Ectodermal cell (in vitro differentiated cells): Measurements from ENCODE around the gene SPRYD3.

Source experiments
- H3K27ac ChIP-seq: 2 replicates; pipeline ENCODE4 v1.7.0; 2013; ENCODE audit warnings: mild to moderate bottlenecking, low read depth, low read length; ENCODE audit not compliant: insufficient read depth, poor library complexity, severe bottlenecking
- H3K27me3 ChIP-seq: 2 replicates; pipeline ENCODE4 v1.7.0; 2013; ENCODE audit warnings: mild to moderate bottlenecking, low read length; ENCODE audit not compliant: insufficient read depth, control insufficient read depth, poor library complexity, severe bottlenecking
- H3K36me3 ChIP-seq: one replicate; pipeline ENCODE4 v1.7.0; 2013; ENCODE audit warnings: low read length; ENCODE audit not compliant: control insufficient read depth, insufficient read depth
- H3K4me1 ChIP-seq: one replicate; pipeline ENCODE4 v1.7.0; 2013; ENCODE audit warnings: low read length; ENCODE audit not compliant: control insufficient read depth, insufficient read depth
- H3K4me3 ChIP-seq: 2 replicates; pipeline ENCODE4 v1.7.0; 2013; ENCODE audit warnings: low read depth, low read length, control low read depth; ENCODE audit not compliant: insufficient read depth
- H3K9me3 ChIP-seq: 2 replicates; pipeline ENCODE4 v1.7.0; 2013; ENCODE audit warnings: mild to moderate bottlenecking, low read length, moderate library complexity; ENCODE audit not compliant: control insufficient read depth
- WGBS, 2 experiments: methylation state at CpG; one replicate each; pipeline ENCODE4 v1.1.7; 2013; ENCODE audit warnings: missing lambda C conversion rate in 2 of 2; 5-methylcytosine and 5-hydroxymethylcytosine counted together

Gene SPRYD3

GRCh38 chr12:53101931-53102781 lies 23.0 kb upstream of the SPRYD3 start:
- no peak overlapping the region for H3K27ac ChIP-seq
- no peak overlapping the region for H3K4me3 ChIP-seq
- no peaks in the 10 kb centered on the region for H3K36me3 ChIP-seq
- WGBS, 2 experiments = 86 to 91% methylated on average over 12 of the region's 12 CpGs
- peaks cover 23% of the 10 kb centered on the region for H3K27me3 ChIP-seq
- H3K4me1 ChIP-seq = peaks cover 16% of the 10 kb centered on the region
- H3K9me3 ChIP-seq = no peaks in the 10 kb centered on the region

DNA sequence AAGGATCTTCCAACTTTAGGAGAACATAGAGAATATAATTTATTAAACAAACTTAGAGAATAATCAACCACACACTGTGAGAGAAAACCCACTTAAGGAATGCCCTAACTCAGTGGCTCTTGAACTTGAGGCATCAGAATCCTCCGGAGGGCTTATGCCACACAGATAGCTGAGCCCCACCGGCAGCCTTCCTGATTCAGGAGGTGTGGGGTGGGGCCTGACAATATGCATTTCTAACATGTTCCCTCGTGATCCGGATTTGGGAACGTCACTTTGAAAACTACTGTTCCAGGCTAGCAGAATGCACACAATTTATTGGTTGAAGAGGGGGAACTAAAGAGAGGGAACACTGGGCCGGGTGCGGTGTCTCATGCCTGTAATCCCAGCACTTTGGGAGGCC lies 22.1 kb upstream of the SPRYD3 start:
- peaks cover 16% of the 10 kb centered on the region for H3K4me1 ChIP-seq
- WGBS, 2 experiments = 88 to 90% methylated on average over 7 of the region's 7 CpGs
- H3K27me3 ChIP-seq = peaks cover 32% of the 10 kb centered on the region
- H3K27ac ChIP-seq = no peak overlapping the region
- H3K36me3 ChIP-seq = no peaks in the 10 kb centered on the region
- H3K4me3 ChIP-seq = no peak overlapping the region
- H3K9me3 ChIP-seq = no peaks in the 10 kb centered on the region

GRCh38 chr12:53100466-53101151 lies 21.4 kb upstream of the SPRYD3 start:
- H3K27ac ChIP-seq = no peak overlapping the region
- H3K27me3 ChIP-seq = peaks cover 37% of the 10 kb centered on the region
- peaks cover 16% of the 10 kb centered on the region for H3K4me1 ChIP-seq
- no peak overlapping the region for H3K4me3 ChIP-seq
- no peaks in the 10 kb centered on the region for H3K36me3 ChIP-seq
- WGBS, 2 experiments = 88 to 90% methylated on average over 13 of the region's 13 CpGs
- H3K9me3 ChIP-seq = no peaks in the 10 kb centered on the region

DNA sequence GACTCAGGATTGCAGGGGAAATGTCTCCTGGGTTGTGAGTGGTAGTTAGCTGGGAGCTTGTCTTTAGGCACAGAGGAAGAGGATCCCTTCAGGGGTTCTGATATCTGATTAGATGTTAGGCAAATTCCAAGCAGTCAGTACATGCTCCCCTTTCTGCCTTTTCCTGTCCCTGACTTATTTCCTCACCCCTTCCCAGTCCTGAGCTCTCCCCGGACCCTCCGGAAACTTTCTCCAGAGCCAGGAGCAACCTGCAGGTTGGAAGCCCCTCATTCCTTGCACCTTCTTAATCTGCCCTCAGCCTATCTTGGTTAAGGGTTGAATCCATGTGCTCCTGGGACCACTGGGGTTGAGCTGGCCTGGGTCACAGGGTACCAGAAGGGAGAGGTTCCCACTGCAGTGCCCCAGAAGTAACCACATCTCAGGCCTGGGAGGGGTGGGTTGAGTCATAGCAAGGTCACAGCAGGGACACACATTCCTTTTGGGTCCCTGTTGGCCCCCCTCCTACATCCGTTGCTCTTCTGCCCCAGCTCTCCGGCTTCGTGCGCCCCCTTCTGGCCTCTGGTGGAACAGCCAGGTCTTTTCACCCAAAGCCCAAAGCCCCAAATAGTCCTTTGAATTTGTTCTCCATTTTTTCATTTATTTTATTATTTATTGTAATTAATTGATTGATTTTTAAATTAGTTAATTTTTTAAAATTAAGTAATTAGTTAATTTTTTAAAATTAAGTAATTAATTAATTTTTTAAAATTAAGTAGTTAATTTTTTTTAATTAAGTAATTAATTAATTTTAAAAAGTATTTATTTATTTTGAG lies 20.1 kb upstream of the SPRYD3 start:
- WGBS, 2 experiments = 10 to 11% methylated on average over 6 of the region's 6 CpGs
- Histone ChIP-seq H3K9me3 (no peaks in the 10 kb centered on the region), H3K4me1 (peaks cover 16% of the 10 kb centered on the region), H3K27me3 (peaks cover 37% of the 10 kb centered on the region), H3K4me3 (no peak overlapping the region), H3K36me3 (no peaks in the 10 kb centered on the region), H3K27ac (no peak overlapping the region)

DNA sequence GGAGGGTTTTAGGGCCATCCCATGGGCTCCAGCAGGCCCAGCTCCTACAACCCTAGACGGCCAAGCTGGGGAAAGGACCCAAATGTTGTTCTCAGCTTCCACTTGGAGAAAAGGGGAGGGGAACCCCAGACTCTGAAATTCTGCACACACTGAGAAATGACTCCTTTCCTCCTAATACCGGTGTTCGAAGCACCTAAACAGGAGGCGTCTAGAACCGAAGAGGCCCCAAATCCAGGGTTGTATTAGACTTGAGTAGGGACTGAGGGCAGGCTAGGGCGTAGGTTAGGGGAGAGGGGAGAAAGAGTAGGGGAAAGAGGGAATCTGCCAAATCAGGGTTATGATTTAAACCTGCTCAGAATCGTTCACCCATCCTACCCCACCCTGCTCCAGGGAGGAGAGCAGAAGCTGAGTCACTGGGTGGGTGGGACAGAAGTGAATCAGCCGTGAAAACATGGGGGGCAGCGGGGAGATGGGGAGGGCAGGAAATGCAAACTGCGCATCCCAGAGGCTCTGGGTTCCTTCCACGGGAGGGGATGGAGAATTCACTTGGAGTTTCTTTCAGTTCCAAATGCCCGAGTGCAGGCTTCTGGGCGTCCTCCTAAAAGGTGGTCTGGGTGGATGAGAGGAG lies 19.3 kb upstream of the SPRYD3 start:
- Histone ChIP-seq H3K4me3 (peak overlapping the region; percentile 54), H3K4me1 (peaks cover 16% of the 10 kb centered on the region), H3K9me3 (no peaks in the 10 kb centered on the region), H3K36me3 (no peaks in the 10 kb centered on the region), H3K27me3 (peaks cover 37% of the 10 kb centered on the region), H3K27ac (no peak overlapping the region)
- WGBS, 2 experiments = 25 to 28% methylated on average over 12 to 13 of the region's 13 CpGs

DNA sequence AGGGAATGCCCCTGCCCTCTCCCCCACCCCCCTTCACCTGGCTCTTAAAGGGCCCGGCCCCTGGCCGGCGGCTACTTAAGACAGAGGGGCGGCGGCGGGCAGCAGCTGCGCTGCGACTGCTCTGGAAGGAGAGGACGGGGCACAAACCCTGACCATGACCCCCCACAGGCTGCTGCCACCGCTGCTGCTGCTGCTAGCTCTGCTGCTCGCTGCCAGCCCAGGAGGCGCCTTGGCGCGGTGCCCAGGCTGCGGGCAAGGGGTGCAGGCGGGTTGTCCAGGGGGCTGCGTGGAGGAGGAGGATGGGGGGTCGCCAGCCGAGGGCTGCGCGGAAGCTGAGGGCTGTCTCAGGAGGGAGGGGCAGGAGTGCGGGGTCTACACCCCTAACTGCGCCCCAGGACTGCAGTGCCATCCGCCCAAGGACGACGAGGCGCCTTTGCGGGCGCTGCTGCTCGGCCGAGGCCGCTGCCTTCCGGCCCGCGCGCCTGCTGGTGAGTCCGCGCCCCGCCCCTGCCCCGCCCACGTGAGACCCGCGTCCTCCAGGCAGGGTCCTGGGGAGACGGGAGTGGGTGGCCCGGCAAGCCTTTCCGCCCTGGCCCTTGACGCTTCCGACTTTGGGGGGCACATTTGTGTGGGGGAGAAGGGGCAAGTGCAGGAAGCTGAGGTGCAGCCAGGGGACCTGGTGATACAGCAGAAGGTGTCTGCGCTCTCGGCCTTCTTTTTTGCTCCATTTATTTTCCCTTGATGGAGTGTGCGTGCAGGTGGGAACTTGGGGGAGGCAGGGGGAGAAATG lies 18.6 kb upstream of the SPRYD3 start, which contains the start of gene IGFBP6:
TSS of gene IGFBP6 (plus strand) at position 104 of the 790 bp plus-strand sequence. CDS start at position 155, 51 bp downstream.
- H3K36me3 ChIP-seq = no peaks in the 10 kb centered on the region
- H3K9me3 ChIP-seq = no peaks in the 10 kb centered on the region
- H3K27me3 ChIP-seq = peaks cover 37% of the 10 kb centered on the region
- 1% methylated on average over 51 of the region's 51 CpGs for WGBS, 2 experiments
- H3K4me1 ChIP-seq = peaks cover 16% of the 10 kb centered on the region
- H3K4me3 ChIP-seq = peak within 1 kb of the TSS; percentile 54
- no peak within 1 kb of the TSS for H3K27ac ChIP-seq

- no peaks in the 10 kb centered on the region for H3K36me3 ChIP-seq
- H3K4me3 ChIP-seq = peak overlapping the region; percentile 54
- no peaks in the 10 kb centered on the region for H3K9me3 ChIP-seq
- WGBS, 2 experiments = 0 to 1% methylated on average over 9 of the region's 9 CpGs
- H3K4me1 ChIP-seq = peaks cover 16% of the 10 kb centered on the region
- no peak overlapping the region for H3K27ac ChIP-seq
- H3K27me3 ChIP-seq = peaks cover 37% of the 10 kb centered on the region
Observed at GRCh38 chr12:53097207-53097563, 18.0 kb upstream of the SPRYD3 start.

DNA sequence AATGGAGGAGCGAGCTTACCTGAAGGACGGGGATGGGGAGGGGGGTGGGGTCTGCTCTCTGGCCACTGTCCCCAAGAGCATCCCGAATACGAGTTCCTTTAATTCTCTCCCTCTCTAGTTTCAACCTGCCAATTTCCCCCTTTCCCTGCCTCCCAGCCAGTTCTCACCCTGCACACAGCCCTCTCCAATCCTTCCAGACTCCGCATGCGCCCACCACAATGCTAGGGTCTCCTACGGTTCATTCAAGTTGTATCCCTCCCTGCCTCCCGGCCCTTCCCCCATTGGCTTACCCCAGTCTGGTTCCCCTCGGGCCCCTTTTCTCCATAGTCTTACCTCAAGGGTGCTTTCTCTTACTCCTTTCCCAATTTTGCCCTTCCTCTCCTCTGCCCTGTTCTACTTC lies 17.6 kb upstream of the SPRYD3 start:
- WGBS, 2 experiments = 1 to 4% methylated on average over 9 of the region's 9 CpGs
- H3K4me1 ChIP-seq = peaks cover 16% of the 10 kb centered on the region
- no peak overlapping the region for H3K27ac ChIP-seq
- peaks cover 38% of the 10 kb centered on the region for H3K27me3 ChIP-seq
- no peaks in the 10 kb centered on the region for H3K9me3 ChIP-seq
- H3K36me3 ChIP-seq = no peaks in the 10 kb centered on the region
- no peak overlapping the region for H3K4me3 ChIP-seq

DNA sequence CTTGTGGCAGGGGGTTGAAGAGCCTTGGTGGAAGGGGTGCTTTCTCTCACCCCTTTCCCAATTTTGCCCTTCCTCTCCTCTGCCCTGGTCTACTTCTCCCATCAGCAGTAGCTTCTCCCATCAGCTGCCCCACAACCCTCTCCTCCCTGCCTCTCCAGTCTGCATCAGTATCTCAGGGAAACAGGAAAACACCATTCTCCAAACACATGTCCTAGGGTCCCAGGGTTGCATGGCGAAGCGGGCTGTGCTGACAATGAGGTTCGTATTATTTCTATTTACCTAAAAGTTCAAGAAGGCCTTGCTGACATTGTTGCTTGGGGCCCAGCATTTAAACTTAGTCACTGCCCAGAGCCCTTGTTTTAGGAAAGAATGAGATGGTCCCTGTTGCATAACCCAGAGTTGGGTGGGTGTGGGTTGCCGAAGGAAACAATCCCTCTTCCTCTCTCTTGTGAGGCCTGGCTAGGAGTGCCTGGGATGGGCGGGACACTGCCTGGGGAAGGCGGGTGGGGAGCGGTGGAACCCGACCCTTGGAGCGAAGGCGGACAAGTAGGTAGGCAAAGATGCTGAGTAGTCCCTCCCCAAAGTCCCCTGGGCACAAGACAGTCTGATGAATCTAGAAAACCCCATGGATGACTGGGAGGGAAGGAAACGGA lies 17.0 kb upstream of the SPRYD3 start:
- 27% methylated on average over 11 of the region's 11 CpGs for WGBS, 2 experiments
- Histone ChIP-seq H3K36me3 (no peaks in the 10 kb centered on the region), H3K27ac (no peak overlapping the region), H3K4me3 (no peak overlapping the region), H3K27me3 (peaks cover 42% of the 10 kb centered on the region), H3K9me3 (no peaks in the 10 kb centered on the region), H3K4me1 (peaks cover 16% of the 10 kb centered on the region)
